Right lobe of liver (tissue), 6 donors: ENCODE results near the gene SLC39A11. TPM values are rescaled to one million over a fixed set of nuclear protein-coding genes. Genes with fewer than 3 reads are reported as not detected.

Source experiments
- ATAC-seq, 4 donors: fragments of 200-7000 bp; cut with Tn5 transposase; one replicate each; pipeline ENCODE4 v1.9.1; 2020; ENCODE audit warnings: mild to moderate bottlenecking in 4 of 4, moderate library complexity in 4 of 4
- DNase-seq, 3 donors: peaks; one replicate each; pipeline ENCODE4 v3.0.0-alpha.2; 2020
- H3K27ac ChIP-seq, 3 donors: fragments of 200-600 bp; one replicate each; pipeline ENCODE4 v1.8.0; 2022
- H3K27me3 ChIP-seq, 2 donors: fragments of 200-600 bp; one replicate each; pipeline ENCODE4 v1.8.0; 2022
- H3K36me3 ChIP-seq, 4 donors: fragments of 200-600 bp; sonication (generic) in 1 of 4; one replicate each; pipeline versions ENCODE4 v1.5.1 to v1.8.0; 2017 to 2022; ENCODE audit warnings: control low read depth in 1 of 4
- H3K4me1 ChIP-seq, 4 donors: fragments of 200-600 bp; sonication (generic) in 1 of 4; one replicate each; pipeline versions ENCODE4 v1.5.1 to v1.8.0; 2017 to 2022; ENCODE audit warnings: control low read depth in 1 of 4
- H3K4me3 ChIP-seq, 3 donors: fragments of 200-600 bp; one replicate each; pipeline ENCODE4 v1.8.0; 2022
- H3K9me3 ChIP-seq, 4 donors: fragments of 200-600 bp; sonication (generic) in 1 of 4; one replicate each; pipeline versions ENCODE4 v1.5.1 to v1.8.0; 2017 to 2022; ENCODE audit warnings: control low read depth in 1 of 4
- POLR2A ChIP-seq: fragments of 450-650 bp; IDR thresholded peaks from one replicate; pipeline ENCODE4 v1.6.1; 2017; ENCODE audit warnings: antibody characterized with exemption, mild to moderate bottlenecking
- WGBS: methylation state at CpG from one replicate; pipeline ENCODE4 v1.1.6; 2018; ENCODE audit warnings: low coverage, low lambda C conversion rate; ENCODE audit not compliant: insufficient coverage; ENCODE audit errors: missing lambda C conversion rate; 5-methylcytosine and 5-hydroxymethylcytosine counted together
- intact Hi-C, 2 donors: fragments of 100-400 bp; cut with DNase I; formaldehyde crosslinking; loops; one replicate each; pipeline versions ENCODE4 v1.11.2 to v1.14.1; 2022
- total RNA-seq, 6 experiments: library from RNA; depleted of rRNA in 2 of 6; stranded (reverse); fragments of >200 nt in 2 of 6; fragmentation: NEBNext Ultra II Directional in 3 of 6; extraction: Animal tissue kit (Norgen Biotek cat#: 25700) in 3 of 6; gene quantifications; one replicate each; pipeline versions ENCODE4 v1.1.0 to v1.2.4, GENCODE V29; 2016 to 2023
- TF ChIP-seq, protein P1 (sequence below), 4 donors: fragments of 200-600 bp in 3 of 4; fragments of 450-650 bp in 1 of 4; IDR thresholded peaks; one replicate each; pipeline versions ENCODE4 v1.5.1 to v1.8.0; 2016 to 2022; ENCODE audit warnings: antibody characterized with exemption in 4 of 4, mild to moderate bottlenecking in 2 of 4
- donor health status: DM: no; HTN: yes; CAD: no.
- donor health status: DM: no; HTN: no; CAD: no.
- donor health status: DM: no; HTN: no; CAD: no.
- donor health status: DM: no; HTN: yes; CAD: no.
- donor health status: DM: no; HTN: yes; CAD: no.

SLC39A11 gene
- total RNA-seq, 6 experiments from 2014 or later: 25.4 to 49.6 (median 39.3) TPM

- 44% methylated on average over 12 of the region's 25 CpGs for WGBS
- intact Hi-C loops: loop anchor here in 1 of 2 donors (10.0 kb wide), 1 partner anchor 465 kb away; no protein-coding TSS in a partner anchor
- ATAC-seq (peak in 1 of 4 donors; percentile 17), DNase-seq (no peak)
- H3K36me3 ChIP-seq: no peaks in the 10 kb centered on the region
- no peak overlapping the region for H3K27ac ChIP-seq
- H3K4me3 ChIP-seq: no peak overlapping the region
- no peaks in the 10 kb centered on the region for H3K4me1 ChIP-seq
- H3K9me3 ChIP-seq: no peaks in the 10 kb centered on the region
- no peaks in the 10 kb centered on the region for H3K27me3 ChIP-seq
- TF ChIP-seq POLR2A: no peak
- TF ChIP-seq, protein P1, sequence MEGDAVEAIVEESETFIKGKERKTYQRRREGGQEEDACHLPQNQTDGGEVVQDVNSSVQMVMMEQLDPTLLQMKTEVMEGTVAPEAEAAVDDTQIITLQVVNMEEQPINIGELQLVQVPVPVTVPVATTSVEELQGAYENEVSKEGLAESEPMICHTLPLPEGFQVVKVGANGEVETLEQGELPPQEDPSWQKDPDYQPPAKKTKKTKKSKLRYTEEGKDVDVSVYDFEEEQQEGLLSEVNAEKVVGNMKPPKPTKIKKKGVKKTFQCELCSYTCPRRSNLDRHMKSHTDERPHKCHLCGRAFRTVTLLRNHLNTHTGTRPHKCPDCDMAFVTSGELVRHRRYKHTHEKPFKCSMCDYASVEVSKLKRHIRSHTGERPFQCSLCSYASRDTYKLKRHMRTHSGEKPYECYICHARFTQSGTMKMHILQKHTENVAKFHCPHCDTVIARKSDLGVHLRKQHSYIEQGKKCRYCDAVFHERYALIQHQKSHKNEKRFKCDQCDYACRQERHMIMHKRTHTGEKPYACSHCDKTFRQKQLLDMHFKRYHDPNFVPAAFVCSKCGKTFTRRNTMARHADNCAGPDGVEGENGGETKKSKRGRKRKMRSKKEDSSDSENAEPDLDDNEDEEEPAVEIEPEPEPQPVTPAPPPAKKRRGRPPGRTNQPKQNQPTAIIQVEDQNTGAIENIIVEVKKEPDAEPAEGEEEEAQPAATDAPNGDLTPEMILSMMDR (IDR thresholded peaks at IDR 0.05): no peak
Observed at GRCh38 chr17:72719578-72720493, 372.7 kb downstream of the SLC39A11 start.

GRCh38 chr17:72719206-72719577 is 373.3 kb downstream of the SLC39A11 start:
- DNase-seq (no peak), ATAC-seq (no peak)
- Histone ChIP-seq H3K4me3 (no peak overlapping the region), H3K9me3 (no peaks in the 10 kb centered on the region), H3K36me3 (no peaks in the 10 kb centered on the region), H3K27me3 (no peaks in the 10 kb centered on the region), H3K27ac (no peak overlapping the region), H3K4me1 (no peaks in the 10 kb centered on the region)
- TF ChIP-seq, protein P1 (IDR thresholded peaks at IDR 0.05): no peak
- no peak for TF ChIP-seq POLR2A
- no CpG with 5 or more reads among the region's 8 CpGs for WGBS
- intact Hi-C loops: no loop called here

DNA sequence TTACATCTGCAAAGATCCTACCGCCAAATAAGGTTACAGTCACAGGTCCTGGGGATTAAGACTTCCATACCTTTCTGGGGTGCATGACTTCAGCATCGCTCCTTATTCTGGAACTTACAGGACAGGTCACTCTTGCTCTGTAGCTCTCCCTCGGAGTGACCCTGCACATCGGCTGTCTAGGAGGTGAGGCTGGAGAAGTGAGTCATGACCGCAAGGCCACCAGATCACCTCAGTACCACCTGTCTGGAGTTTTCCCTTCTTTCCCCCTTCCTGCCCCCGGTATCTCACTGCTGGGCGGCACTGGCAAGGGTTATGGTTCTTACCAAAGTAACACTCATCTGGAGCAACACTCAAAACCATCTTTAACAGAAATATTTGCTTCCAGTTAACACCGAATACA is 374.8 kb downstream of the SLC39A11 start:
- Histone ChIP-seq H3K9me3 (no peaks in the 10 kb centered on the region), H3K4me3 (no peak overlapping the region), H3K36me3 (no peaks in the 10 kb centered on the region), H3K4me1 (no peaks in the 10 kb centered on the region), H3K27me3 (no peaks in the 10 kb centered on the region), H3K27ac (no peak overlapping the region)
- DNase-seq (no peak), ATAC-seq (no peak)
- WGBS: 100% methylated on average over 3 of the region's 8 CpGs
- intact Hi-C loops: no loop called here
- TF ChIP-seq, protein P1 (IDR thresholded peaks at IDR 0.05): no peak
- TF ChIP-seq POLR2A: no peak

GRCh38 chr17:72717276-72717675 is 375.2 kb downstream of the SLC39A11 start:
- 95% methylated on average over 3 of the region's 10 CpGs for WGBS
- no peak overlapping the region for H3K4me3 ChIP-seq
- ATAC-seq: no peak
- no peak for TF ChIP-seq POLR2A
- TF ChIP-seq, protein P1 (IDR thresholded peaks at IDR 0.05): no peak
- H3K27ac ChIP-seq: no peak overlapping the region
- intact Hi-C loops: no loop called here
- no peaks in the 10 kb centered on the region for H3K9me3 ChIP-seq
- no peak for DNase-seq
- no peaks in the 10 kb centered on the region for H3K4me1 ChIP-seq
- H3K36me3 ChIP-seq: no peaks in the 10 kb centered on the region
- no peaks in the 10 kb centered on the region for H3K27me3 ChIP-seq
